ENCODE results near the gene NDUFS2.

DNA sequence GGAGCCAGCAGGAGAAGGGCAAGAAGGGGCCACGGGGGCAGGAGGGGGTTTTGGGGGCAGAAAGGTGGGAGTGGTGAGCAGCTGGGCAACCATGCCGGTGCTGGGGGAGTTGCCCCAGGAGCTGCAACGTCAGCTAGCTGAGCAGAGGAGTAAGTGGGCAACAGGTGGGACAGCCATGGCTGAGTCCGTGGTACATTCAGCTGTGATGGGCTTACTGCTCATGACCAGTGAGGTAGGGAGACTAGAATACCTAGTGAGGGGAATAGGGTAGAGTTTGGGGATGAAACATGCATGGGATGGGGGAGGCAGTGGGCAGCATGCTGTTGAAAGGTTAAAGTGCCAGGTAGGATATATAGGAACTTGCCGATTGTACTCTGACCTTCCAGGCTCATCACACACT lies 40.5 kb upstream of the NDUFS2 start:
- TF ChIP-seq CTCF (IDR thresholded peaks at IDR 0.05 in 4 of 5, conservative IDR thresholded peaks at IDR 0.05 in 1 of 5) (no peak), POLR2A (IDR thresholded peaks at IDR 0.05) (no peak)

Measured in gastrocnemius medialis (tissue), 4 donors.